Adrenal gland (tissue), 5 donors: ENCODE data around the gene GALNT6.

Experiments used
- POLR2A ChIP-seq, 2 donors: fragments of 450-650 bp; IDR thresholded peaks; one replicate each; pipeline ENCODE4 v1.6.1; 2017; ENCODE audit warnings: antibody characterized with exemption in 2 of 2, mild to moderate bottlenecking in 2 of 2, moderate library complexity in 1 of 2
- TF ChIP-seq, protein P1 (sequence below), 6 experiments: fragments of 450-650 bp in 4 of 6; fragments of 200-600 bp in 2 of 6; sonication (generic) in 1 of 6; IDR thresholded peaks; 1 replicate in 5 of 6; 2 replicates in 1 of 6; pipeline versions ENCODE4 v1.5.1 to v1.8.0; 2016 to 2021; ENCODE audit warnings: antibody characterized with exemption in 6 of 6, mild to moderate bottlenecking in 2 of 6, moderate library complexity in 1 of 6
- donor health status: DM: no; HTN: no; CAD: no.

DNA sequence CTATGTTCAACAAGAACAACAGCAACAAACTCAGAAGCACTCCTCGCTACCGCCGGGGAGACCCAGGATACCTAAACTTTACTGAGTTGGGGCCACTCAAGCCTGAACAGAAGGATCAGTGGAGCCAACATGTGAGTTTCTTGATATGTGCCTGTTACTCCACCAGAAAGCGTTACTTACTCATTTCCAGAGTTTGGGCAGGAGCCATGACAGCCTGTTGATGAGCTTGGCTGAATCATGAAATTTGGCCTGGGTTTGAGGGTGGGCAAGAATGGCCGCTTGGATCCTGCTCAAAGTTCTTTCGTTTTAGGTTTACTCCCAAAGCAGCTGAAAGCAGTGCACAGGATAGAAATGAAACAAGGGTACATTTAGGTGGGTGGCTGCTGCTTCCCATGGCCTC, 12.0 kb upstream of the GALNT6 start:
- TF ChIP-seq, protein P1, sequence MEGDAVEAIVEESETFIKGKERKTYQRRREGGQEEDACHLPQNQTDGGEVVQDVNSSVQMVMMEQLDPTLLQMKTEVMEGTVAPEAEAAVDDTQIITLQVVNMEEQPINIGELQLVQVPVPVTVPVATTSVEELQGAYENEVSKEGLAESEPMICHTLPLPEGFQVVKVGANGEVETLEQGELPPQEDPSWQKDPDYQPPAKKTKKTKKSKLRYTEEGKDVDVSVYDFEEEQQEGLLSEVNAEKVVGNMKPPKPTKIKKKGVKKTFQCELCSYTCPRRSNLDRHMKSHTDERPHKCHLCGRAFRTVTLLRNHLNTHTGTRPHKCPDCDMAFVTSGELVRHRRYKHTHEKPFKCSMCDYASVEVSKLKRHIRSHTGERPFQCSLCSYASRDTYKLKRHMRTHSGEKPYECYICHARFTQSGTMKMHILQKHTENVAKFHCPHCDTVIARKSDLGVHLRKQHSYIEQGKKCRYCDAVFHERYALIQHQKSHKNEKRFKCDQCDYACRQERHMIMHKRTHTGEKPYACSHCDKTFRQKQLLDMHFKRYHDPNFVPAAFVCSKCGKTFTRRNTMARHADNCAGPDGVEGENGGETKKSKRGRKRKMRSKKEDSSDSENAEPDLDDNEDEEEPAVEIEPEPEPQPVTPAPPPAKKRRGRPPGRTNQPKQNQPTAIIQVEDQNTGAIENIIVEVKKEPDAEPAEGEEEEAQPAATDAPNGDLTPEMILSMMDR (IDR thresholded peaks at IDR 0.05): no peak
- TF ChIP-seq POLR2A (IDR thresholded peaks at IDR 0.05): no peak
